PFSK-1 (cell line): ENCODE data around the gene C1QC. TPM values are rescaled to one million over a fixed set of nuclear protein-coding genes. Genes with fewer than 3 reads are reported as not detected.

Experiments used
- FOXP2 ChIP-seq: optimal IDR thresholded peaks from 2 replicates; pipeline ENCODE3; 2011; ENCODE audit warnings: borderline replicate concordance, control low read depth, inconsistent platforms; ENCODE audit not compliant: insufficient read depth; ENCODE audit errors: extremely low read length, extremely low read depth
- POLR2AphosphoS5 ChIP-seq: IDR thresholded peaks from 2 replicates; pipeline ENCODE4 v1.6.1; 2012; ENCODE audit warnings: low read depth, mild to moderate bottlenecking, control low read depth, low read length, moderate library complexity
- SIN3A ChIP-seq: IDR thresholded peaks from 2 replicates; pipeline ENCODE4 v1.6.1; 2012; ENCODE audit warnings: mild to moderate bottlenecking, low read length, moderate library complexity, borderline replicate concordance; ENCODE audit not compliant: insufficient read depth
- TAF1 ChIP-seq: IDR thresholded peaks from 2 replicates; pipeline ENCODE4 v1.6.1; 2012; ENCODE audit warnings: low read length, control low read depth, borderline replicate concordance; ENCODE audit not compliant: insufficient read depth
- polyA plus RNA-seq: library from polyadenylated mRNA; unstranded; fragments of >200 nt; gene quantifications from one replicate; pipeline ENCODE4 v1.2.1, GENCODE V29; 2012; ENCODE audit warnings: low read depth, missing spikeins; ENCODE audit not compliant: insufficient read length
- TF ChIP-seq, protein P1 (sequence below), 2 experiments: IDR thresholded peaks; 2 replicates each; pipeline versions ENCODE4 v1.6.1 to v1.8.0; 2011 to 2012; ENCODE audit warnings: low read depth in 2 of 2, low read length in 2 of 2, control low read depth in 1 of 2, inconsistent platforms in 1 of 2, mild to moderate bottlenecking in 1 of 2, moderate library complexity in 1 of 2; ENCODE audit not compliant: insufficient read depth in 1 of 2

C1QC gene
- polyA plus RNA-seq = not detected

DNA sequence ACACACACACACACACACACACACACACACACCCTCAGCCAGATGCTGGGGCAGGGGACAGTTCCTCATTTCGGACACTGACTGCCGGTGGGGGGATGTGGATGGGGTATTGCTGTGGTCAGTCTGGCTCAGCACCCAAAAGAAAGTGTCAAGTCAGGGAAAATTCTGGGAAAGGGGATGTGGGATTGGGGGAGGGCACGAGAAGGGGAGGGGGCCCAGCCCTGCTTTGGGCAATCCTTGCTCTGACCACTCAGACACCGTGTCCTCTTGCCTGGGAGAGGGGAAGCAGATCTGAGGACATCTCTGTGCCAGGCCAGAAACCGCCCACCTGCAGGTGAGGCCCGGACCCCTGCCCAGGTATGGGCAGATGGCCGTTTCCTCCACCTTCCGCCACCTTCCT lies at the start of gene C1QC:
C1QC (plus strand) TSS at position 253 of the 400 bp plus-strand sequence. CDS start 391 bp downstream, outside the sequence.
- TF ChIP-seq POLR2AphosphoS5 (no peak), SIN3A (no peak), FOXP2 (no peak), TAF1 (no peak)
- TF ChIP-seq, protein P1, sequence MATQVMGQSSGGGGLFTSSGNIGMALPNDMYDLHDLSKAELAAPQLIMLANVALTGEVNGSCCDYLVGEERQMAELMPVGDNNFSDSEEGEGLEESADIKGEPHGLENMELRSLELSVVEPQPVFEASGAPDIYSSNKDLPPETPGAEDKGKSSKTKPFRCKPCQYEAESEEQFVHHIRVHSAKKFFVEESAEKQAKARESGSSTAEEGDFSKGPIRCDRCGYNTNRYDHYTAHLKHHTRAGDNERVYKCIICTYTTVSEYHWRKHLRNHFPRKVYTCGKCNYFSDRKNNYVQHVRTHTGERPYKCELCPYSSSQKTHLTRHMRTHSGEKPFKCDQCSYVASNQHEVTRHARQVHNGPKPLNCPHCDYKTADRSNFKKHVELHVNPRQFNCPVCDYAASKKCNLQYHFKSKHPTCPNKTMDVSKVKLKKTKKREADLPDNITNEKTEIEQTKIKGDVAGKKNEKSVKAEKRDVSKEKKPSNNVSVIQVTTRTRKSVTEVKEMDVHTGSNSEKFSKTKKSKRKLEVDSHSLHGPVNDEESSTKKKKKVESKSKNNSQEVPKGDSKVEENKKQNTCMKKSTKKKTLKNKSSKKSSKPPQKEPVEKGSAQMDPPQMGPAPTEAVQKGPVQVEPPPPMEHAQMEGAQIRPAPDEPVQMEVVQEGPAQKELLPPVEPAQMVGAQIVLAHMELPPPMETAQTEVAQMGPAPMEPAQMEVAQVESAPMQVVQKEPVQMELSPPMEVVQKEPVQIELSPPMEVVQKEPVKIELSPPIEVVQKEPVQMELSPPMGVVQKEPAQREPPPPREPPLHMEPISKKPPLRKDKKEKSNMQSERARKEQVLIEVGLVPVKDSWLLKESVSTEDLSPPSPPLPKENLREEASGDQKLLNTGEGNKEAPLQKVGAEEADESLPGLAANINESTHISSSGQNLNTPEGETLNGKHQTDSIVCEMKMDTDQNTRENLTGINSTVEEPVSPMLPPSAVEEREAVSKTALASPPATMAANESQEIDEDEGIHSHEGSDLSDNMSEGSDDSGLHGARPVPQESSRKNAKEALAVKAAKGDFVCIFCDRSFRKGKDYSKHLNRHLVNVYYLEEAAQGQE (IDR thresholded peaks at IDR 0.05; ENCODE audit: insufficient read depth in 1 of 2, low read depth in 2 of 2, low read length in 2 of 2) = no peak

DNA sequence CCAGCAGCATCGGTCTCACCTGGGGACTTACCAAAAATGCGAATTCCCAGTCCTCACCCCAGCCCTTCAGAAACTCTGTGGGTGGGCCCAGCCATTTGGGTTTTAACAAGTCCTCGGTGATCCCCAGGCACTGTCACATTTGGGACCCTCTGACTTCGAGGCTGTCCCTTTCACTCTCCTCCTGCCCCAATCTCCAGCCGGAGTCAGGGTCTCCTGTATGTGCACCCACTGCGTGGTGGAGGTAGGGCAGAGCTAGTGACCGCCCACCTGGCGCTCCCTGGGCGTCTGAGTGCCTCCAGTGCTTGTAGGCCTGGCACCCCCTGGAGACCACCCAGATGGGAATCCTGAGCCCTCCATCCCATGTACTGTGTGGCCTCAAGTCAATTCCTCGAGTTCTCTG lies 49.0 kb upstream of the C1QC start:
- TF ChIP-seq SIN3A (no peak), TAF1 (no peak), POLR2AphosphoS5 (no peak), FOXP2 (no peak)
- TF ChIP-seq, protein P1 (IDR thresholded peaks at IDR 0.05; ENCODE audit: insufficient read depth in 1 of 2, low read depth in 2 of 2, low read length in 2 of 2) = no peak

DNA sequence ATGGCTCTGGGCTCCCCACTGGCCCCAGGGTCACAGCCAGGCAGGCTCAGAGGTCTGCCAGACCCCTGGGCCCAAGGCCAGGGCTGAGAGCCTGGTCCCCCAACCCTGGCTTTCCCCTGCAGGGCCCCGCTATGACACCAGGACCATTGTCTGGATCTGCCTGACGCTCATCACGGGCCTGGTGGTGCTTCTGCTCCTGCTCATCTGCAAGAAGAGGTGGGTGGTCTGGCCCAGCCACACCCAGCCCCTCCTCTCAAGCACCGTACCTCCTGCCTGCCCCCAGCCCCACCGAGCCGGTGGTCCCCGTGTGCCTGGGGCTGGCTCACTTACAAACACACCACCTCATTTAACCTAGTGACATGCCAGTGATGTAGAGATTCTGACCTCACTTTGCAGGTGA lies 48.3 kb upstream of the C1QC start:
- TF ChIP-seq SIN3A (no peak), TAF1 (no peak), POLR2AphosphoS5 (no peak), FOXP2 (no peak)
- TF ChIP-seq, protein P1 (IDR thresholded peaks at IDR 0.05; ENCODE audit: insufficient read depth in 1 of 2, low read depth in 2 of 2, low read length in 2 of 2) = no peak

DNA sequence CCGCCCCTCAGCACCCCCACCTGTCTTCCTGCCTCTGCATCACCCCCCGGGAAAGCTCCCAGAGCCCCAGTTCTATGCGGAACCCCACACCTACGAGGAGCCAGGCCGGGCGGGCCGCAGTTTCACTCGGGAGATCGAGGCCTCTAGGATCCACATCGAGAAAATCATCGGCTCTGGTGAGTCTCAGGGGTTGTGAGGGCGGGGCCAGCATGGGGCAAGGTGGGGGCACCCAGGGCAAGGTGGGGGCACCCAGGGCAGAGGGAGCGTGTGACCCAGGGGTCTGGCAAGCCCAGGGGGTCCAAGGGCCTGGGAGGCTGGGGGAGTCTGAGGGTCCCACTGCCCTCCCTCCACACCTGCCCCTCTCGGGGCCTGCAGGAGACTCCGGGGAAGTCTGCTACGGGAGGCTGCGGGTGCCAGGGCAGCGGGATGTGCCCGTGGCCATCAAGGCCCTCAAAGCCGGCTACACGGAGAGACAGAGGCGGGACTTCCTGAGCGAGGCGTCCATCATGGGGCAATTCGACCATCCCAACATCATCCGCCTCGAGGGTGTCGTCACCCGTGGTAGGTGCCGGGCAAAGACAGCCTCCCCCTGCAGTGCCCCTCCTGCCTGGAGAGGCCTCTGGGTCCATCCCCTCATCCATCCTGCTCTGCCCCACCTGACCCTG lies 46.0 kb upstream of the C1QC start:
- TF ChIP-seq SIN3A (no peak), FOXP2 (no peak)
- TF ChIP-seq, protein P1 (IDR thresholded peaks at IDR 0.05; ENCODE audit: insufficient read depth in 1 of 2, low read depth in 2 of 2, low read length in 2 of 2) = no peak

DNA sequence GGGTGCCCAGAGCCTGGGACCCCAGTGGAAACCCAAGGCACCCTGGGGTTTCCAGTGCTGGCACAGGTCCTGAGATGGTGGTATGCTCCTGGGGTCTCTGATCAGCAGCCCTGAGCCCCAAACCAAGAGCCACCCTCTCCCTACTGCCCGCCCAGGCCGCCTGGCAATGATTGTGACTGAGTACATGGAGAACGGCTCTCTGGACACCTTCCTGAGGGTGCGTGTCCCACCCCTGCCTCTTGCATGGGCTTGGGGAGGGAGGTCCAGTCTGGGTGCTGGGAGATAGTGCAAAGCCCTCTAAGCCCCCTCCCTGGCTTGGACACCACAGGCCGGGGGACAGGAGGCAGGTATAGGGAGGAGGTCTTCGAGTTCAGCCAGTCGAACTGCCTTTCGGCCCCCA lies 45.4 kb upstream of the C1QC start:
- TF ChIP-seq POLR2AphosphoS5 (no peak), FOXP2 (no peak), TAF1 (no peak), SIN3A (no peak)
- TF ChIP-seq, protein P1 (IDR thresholded peaks at IDR 0.05; ENCODE audit: insufficient read depth in 1 of 2, low read depth in 2 of 2, low read length in 2 of 2) = no peak
